GM21515 (cell line): ENCODE results near the gene STAT5A.
"Not testable (repeated sequence)": the region's sequence is repeated elsewhere in the genome, so short reads cannot be mapped to it uniquely, and the experiment has no call there.

Experiments used
- ATAC-seq: cut with Tn5 transposase; IDR thresholded peaks from one replicate; pipeline ENCODE4 v1.9.1; 2021; ENCODE audit not compliant: unreplicated experiment

STAT5A gene

GRCh38 chr17:42359133-42359532 is 70.8 kb downstream of the STAT5A start:
- no peak for ATAC-seq

GRCh38 chr17:42360388-42360787 is 72.1 kb downstream of the STAT5A start:
- not testable (repeated sequence) for ATAC-seq
